Kidney tubule cell (primary cell): Measurements from ENCODE around the gene DEF6.
"Not testable (repeated sequence)": the region's sequence is repeated elsewhere in the genome, so short reads cannot be mapped to it uniquely, and the experiment has no call there.

Experiments used
- DNase-seq: peaks from one replicate; pipeline ENCODE4 v3.0.0-alpha.2; 2018; ENCODE audit warnings: low spot score

The DEF6 gene

GRCh38 chr6:35282472-35282871 is 15.1 kb upstream of the DEF6 start:
- no peak for DNase-seq

DNA sequence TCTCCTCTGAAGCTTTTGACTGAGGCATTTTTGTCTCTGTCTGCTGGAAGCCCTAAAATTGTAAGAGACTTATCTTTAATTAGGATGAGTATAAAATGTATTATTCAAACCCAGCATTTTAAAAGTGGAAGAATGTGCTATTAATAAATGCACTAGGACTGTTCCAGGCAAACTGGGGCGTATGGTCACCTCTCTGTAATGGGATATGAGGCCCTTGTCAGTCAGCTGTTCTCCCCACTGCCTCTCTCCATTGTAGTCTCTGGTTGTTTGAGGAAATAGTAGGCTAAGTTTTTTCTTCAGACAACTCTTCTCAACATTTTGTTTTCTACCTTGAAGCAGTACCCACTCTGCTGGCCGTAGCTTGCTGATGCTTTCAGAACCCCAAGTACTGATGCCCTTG is 14.3 kb upstream of the DEF6 start:
- no peak for DNase-seq

DNA sequence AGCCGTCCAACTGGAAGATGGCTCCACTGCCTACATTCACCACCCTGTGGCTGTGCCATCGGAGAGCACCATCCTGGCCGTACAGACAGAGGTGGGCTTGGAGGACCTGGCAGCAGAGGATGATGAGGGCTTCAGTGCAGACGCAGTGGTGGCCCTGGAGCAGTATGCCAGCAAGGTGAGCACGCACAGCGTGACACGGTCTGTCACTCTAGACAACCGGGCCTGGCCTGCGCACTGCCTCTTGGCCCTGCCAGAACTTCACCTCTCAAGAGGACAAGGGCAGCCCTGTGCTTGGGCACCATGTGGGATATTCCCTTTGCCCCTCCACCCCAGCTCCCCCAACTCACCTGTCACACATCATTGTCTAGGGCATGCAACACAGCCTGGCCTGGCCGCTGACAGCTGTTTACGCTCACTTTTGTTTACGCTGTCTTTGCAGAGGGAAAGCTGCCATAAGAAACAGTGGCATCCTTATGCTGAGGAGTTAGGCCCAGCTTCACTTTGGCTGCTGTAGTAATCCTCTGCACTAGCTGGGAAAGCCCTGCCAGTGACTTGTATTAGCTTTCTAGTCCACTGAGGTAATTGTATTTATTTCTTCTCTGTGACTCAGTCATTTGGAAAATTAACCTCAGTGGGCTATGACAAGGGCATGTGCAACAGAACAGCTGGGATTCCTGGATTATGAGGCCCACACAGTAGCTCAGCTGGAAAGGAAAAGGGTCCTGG is 9.8 kb upstream of the DEF6 start:
- no peak for DNase-seq

GRCh38 chr6:35288834-35289233 is 8.8 kb upstream of the DEF6 start:
- no peak for DNase-seq

DNA sequence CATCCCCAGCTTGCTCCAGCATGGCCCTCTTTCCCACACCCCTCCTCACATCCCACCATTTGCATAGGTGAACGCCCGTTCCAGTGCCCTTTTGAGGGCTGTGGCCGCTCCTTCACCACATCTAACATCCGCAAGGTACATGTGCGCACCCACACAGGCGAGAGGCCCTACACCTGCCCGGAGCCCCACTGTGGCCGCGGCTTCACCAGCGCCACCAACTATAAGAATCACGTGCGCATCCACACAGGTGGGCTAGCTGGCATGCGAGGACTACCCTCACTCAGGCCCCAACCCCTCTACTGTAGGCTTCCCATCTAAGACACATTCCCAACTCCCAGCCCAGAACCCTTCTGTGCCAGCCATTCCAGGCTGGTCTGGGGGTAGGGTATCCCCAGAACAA is 6.1 kb upstream of the DEF6 start:
- no peak for DNase-seq

DNA sequence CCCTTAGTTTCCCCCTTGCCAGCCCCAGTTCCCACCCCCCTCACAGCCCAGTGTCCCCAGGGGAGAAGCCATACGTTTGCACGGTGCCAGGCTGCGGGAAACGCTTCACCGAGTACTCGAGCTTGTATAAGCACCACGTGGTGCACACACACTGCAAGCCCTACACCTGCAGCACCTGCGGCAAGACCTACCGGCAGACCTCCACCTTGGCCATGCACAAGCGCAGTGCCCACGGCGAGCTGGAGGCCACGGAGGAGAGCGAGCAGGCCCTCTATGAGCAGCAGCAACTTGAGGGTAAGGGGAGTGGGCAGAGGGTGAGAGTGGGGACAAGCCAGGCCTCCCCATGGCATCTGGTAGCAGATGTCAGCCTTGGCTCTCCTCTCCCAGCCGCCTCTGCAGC is 5.1 kb upstream of the DEF6 start:
- DNase-seq: no peak

GRCh38 chr6:35293681-35294080 is 3.9 kb upstream of the DEF6 start:
- DNase-seq: no peak

DNA sequence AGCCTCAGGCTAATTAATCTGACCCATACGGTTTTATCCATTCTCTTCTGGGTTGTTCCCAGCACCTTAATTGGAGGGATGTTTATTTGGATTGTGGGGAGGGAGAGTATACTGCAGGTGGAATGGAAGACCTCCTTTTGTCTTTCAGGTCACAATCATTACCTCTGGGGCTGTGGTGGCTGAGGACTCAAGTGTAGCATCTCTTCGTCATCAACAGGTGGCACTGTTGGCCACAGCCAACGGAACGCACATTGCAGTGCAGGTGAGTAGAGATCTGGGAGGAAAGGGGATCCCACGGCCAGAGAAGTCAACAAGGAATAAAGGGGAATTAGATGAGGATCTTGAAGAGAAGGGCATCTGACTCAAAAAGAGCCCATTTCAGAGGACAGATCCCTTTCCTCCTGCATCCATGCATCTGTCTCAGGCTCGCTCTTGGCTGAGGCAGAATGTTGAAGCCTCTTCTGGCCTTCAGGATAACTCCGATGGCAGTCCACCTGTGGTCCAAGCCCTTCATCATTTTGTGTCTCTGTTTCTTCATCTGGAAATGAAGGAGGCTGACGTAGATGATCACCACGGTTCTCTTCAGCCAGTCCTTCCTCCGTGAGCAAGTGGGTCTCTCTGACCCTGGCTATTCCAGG is 3.2 kb upstream of the DEF6 start:
- DNase-seq: peak; percentile 66

DNA sequence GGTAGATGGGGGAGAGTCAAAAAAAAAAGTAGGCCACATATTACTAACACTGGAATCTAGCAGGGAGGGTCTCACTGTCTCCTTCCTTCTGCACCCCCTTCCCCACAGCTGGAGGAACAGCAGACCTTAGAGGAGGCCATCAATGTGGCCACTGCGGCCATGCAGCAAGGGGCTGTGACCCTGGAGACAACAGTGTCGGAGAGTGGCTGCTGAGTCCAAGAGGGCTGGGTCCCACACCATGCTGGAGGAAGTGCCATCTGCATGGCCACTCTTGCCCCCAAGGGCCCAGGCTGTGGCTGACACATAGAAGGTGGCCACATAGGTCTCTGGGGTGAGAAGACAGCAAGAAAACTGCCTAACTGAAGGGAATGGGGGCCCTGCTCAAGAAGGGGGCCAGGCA is 2.6 kb upstream of the DEF6 start:
- no peak for DNase-seq

- no peak for DNase-seq
Measured at GRCh38 chr6:35295521-35296315, 1.9 kb upstream of the DEF6 start.

DNA sequence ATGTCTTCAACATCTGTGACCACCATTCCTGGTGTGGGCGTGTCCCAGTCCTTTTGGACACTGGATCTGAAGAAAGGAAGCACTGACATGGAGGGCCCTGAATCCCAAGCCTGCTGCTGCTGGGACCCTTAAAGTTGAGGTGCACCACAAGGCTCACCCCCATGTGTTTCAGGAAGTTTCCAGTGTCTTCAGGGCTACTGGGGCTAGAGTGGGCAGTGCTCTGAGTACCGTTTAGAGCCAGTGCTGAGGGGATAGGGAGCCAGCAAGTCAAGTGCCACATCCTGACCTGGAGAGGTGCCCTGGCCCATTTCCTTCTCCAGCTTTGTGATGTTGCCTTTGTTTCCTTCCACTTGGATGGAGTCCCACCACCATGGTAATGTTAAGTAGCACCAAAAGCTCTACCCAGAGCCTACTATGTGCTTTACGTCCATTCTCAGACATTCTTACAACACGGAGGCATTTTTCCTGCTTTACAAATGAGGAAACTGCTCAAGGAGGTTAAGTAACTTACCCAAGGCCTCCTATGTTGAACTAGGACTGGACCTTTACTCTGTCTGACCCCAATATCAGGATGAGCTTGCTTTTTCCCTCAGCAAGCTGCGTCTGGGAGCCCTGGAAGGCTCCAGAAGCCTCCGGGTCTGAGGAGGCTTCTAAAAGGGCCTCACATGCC is 552 bp upstream of the DEF6 start:
- no peak for DNase-seq

DNA sequence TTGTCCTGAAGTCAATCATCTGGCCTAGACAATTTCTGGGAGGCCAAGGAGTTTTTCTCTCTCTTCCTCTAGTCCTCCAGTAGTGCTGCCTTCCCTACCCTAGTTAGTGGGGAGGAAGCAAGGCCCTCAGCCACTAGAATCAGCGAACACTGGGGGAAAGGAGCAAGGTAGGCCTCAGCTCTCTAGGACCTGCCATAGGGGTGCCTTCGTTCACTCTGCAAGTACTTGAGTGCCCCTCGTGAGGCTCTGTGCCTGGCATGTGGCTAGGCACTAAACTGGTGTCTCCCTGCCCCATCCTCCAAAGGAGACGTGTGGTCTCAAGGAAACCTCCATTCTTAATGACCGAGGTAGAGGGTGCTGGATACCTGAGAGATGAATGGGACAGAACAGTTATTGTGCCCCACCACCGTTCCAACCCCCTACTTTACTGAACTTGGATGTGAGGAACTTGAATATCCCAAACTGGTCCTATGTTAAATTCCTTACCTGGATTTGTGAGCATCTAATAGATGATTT is 1.1 kb downstream of the DEF6 start:
- no peak for DNase-seq

- DNase-seq: no peak
Measured at GRCh38 chr6:35299674-35300073, 2.1 kb downstream of the DEF6 start.

- no peak for DNase-seq
Measured at GRCh38 chr6:35300848-35301247, 3.2 kb downstream of the DEF6 start.

GRCh38 chr6:35302604-35303241 is 5.1 kb downstream of the DEF6 start:
- DNase-seq: peak; percentile 39

- DNase-seq: no peak
Measured at GRCh38 chr6:35304299-35304698, 6.7 kb downstream of the DEF6 start.

DNA sequence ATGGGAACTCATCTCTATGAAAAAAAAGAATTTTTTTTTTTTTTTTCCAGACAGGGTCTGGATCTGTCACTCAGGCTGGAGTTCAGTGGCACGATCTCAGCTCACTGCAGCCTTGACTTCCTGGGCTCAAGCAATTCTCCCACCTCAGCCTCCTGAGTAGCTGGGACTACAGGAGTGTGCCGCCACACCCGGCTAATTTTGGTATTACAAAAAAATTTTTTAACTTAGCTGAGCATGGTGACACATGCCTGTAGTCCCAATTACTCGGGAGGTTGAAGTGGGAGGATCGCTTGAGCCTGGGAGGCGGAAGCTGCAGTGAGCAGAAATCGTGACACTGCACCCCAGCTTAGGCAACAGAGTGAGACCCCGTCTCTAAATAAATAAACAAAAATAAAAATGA is 7.5 kb downstream of the DEF6 start:
- no peak for DNase-seq

- DNase-seq: not testable (repeated sequence)
Measured at GRCh38 chr6:35307138-35307537, 9.5 kb downstream of the DEF6 start.

DNA sequence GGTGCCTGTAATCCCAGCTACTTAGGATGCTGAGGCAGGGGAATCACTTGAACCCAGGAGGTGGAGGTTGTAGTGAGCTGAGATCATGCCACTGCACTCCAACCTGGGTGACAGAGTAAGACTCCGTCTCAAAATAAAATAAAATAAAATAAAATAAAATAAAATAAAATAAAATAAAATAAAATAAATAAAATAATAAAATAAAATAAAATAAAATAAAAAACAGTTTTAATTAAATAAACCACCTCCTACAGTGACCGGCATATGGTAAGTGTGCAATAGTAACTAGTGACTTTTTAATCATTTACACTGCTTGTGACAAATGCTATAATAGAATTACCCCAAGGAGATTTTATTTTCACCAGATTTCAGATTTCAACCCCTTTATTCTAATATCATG is 10.9 kb downstream of the DEF6 start:
- DNase-seq: not testable (repeated sequence)

DNA sequence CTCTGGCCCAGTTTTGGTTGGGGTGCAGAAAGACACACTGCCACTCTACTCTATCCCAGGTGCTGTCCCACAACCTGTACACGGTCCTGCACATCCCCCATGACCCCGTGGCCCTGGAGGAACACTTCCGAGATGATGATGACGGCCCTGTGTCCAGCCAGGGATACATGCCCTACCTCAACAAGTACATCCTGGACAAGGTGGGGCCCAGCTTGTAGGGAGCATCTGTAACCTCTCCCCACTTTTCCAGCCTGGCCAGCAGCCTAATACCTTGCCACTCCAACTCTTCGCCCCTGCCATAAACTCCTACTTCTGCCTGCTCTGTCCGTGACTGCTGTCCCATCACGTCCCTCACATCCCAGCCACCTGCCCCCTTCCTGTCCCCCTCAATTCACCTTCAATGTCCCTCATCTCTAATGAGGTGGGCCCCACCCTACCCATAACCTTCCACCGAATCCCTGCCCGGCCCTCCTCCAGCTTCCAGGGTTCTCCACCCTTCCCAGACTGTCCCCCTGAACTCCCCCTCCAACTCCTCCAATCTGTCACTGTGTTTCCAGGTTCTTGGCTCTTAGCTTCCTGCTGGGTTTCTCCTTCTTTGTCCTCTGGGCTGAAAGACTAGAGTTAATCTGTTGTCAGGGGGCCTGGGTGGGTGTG is 12.1 kb downstream of the DEF6 start:
- DNase-seq: no peak

DNA sequence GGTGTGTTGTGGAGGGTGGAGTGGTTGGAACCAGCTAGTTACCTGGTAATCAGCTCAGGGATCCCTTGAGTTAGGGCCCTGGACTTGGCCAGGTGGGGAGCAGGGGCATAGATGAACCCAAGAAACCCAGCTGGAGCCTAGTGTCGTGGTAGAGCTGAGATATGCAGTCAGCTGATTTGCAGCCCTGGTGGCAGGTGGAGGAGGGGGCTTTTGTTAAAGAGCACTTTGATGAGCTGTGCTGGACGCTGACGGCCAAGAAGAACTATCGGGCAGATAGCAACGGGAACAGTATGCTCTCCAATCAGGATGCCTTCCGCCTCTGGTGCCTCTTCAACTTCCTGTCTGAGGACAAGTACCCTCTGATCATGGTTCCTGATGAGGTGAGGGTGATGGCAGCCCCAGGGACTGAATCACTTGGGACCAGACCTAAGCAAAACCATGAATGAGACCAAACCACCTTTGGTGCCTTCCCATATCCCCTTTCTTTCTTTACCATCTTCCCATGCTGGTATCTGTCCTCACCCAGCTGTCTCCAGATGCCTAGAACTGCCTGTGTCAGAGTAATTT is 12.7 kb downstream of the DEF6 start:
- no peak for DNase-seq
